GM12878 (cell line): ENCODE data around the gene GRK5. TPM values are rescaled to one million over a fixed set of nuclear protein-coding genes. Genes with fewer than 3 reads are reported as not detected.

Experiments used
- ATAC-seq: fragments of 200-7000 bp; cut with Tn5 transposase; 3 replicates; pipeline ENCODE4 v1.9.1; 2020; ENCODE audit warnings: mild to moderate bottlenecking, moderate library complexity
- BruUV-seq: library from RNA; stranded (reverse); fragments of 400-500 nt; replicated peaks from 2 replicates; lab custom pipeline; 2021; lab: Mats Ljungman, UMichigan
- CTCF ChIA-PET: fragments of 300-600 bp; sonication (Branson Sonifier 250); formaldehyde crosslinking; extraction: SDS; loops from one replicate; lab custom pipeline; 2021; ENCODE audit warnings: inconsistent platforms; lab: Yijun Ruan, JAX
- POLR2A ChIA-PET: fragments of 350-600 bp; formaldehyde crosslinking; extraction: SDS; loops from one replicate; lab custom pipeline; 2021; ENCODE audit warnings: inconsistent platforms; lab: Charles Lee
- RAD21 ChIA-PET: fragments of 300-600 bp; sonication (Branson Sonifier 250); formaldehyde crosslinking; loops from one replicate; lab custom pipeline; 2023; ENCODE audit warnings: antibody characterized with exemption; ENCODE audit not compliant: unreplicated experiment; lab: Charles Lee
- SMC1A ChIA-PET: fragments of 300-600 bp; sonication (Branson Sonifier 250); formaldehyde crosslinking; loops from one replicate; lab custom pipeline; 2023; ENCODE audit not compliant: unreplicated experiment, uncharacterized antibody; lab: Charles Lee
- DNase-seq: peaks from one replicate; pipeline ENCODE4 v3.0.0-alpha.2; 2011; ENCODE audit warnings: low read depth, low spot score
- FAIRE-seq: peaks from 3 replicates; lab custom pipeline; 2011; peaks lifted over from hg19 to GRCh38; lab: Jason Lieb, UNC
- H2AFZ ChIP-seq: 2 replicates; pipeline ENCODE4 v1.6.0; 2011; ENCODE audit warnings: low read depth, low read length, control low read depth; ENCODE audit not compliant: control insufficient read depth
- H3K27ac ChIP-seq: 2 replicates; pipeline ENCODE4 v1.5.1; 2011; ENCODE audit warnings: control low read depth; ENCODE audit not compliant: control insufficient read depth, insufficient read depth
- H3K27me3 ChIP-seq, 2 experiments: replicated peaks in 1 of 2; 2 replicates each; pipeline versions ENCODE4 v1.6.0 to v1.6.1; 2011; ENCODE audit warnings: low read length in 1 of 2; ENCODE audit not compliant: control insufficient read depth in 2 of 2, insufficient read depth in 2 of 2
- H3K36me3 ChIP-seq, 2 experiments: 2 replicates each; pipeline ENCODE4 v1.5.1; 2011; ENCODE audit warnings: low read length in 1 of 2; ENCODE audit not compliant: control insufficient read depth in 2 of 2, insufficient read depth in 2 of 2
- H3K4me1 ChIP-seq: 2 replicates; pipeline ENCODE4 v1.6.1; 2011; ENCODE audit warnings: mild to moderate bottlenecking, low read length, moderate library complexity, mixed read lengths; ENCODE audit not compliant: control insufficient read depth, insufficient read depth
- H3K4me2 ChIP-seq: 2 replicates; pipeline ENCODE4 v1.6.0; 2011; ENCODE audit warnings: control low read depth; ENCODE audit not compliant: control insufficient read depth, insufficient read depth
- H3K4me3 ChIP-seq: fragments of 200-600 bp; sonication (generic); 2 replicates; pipeline ENCODE4 v1.5.1; 2016
- H3K79me2 ChIP-seq: 2 replicates; pipeline ENCODE4 v1.6.0; 2011; ENCODE audit warnings: low read length; ENCODE audit not compliant: control insufficient read depth, insufficient read depth
- H3K9ac ChIP-seq: 2 replicates; pipeline ENCODE4 v1.8.0; 2011; ENCODE audit warnings: low read length, control low read depth, mixed read lengths; ENCODE audit not compliant: control insufficient read depth, insufficient read depth
- H3K9me3 ChIP-seq: replicated peaks from 3 replicates; pipeline ENCODE4 v1.5.1; 2011; ENCODE audit warnings: mild to moderate bottlenecking, low read length; ENCODE audit not compliant: control insufficient read depth, insufficient read depth
- H4K20me1 ChIP-seq: 2 replicates; pipeline ENCODE4 v1.6.0; 2011; ENCODE audit not compliant: control insufficient read depth, insufficient read depth
- BHLHE40 ChIP-seq, 2 experiments: fragments of 450-650 bp in 1 of 2; IDR thresholded peaks; 2 replicates each; pipeline ENCODE4 v1.6.1; 2011 to 2017; ENCODE audit warnings: low read depth in 2 of 2, borderline replicate concordance in 1 of 2, improper control_type of control experiment in 1 of 2, low read length in 1 of 2, mild to moderate bottlenecking in 1 of 2
- KDM1A ChIP-seq: fragments of 200-600 bp; sonication (generic); IDR thresholded peaks from 2 replicates; pipeline ENCODE4 v1.6.1; 2016; ENCODE audit warnings: borderline replicate concordance
- NFXL1 ChIP-seq: fragments of 450-650 bp; IDR thresholded peaks from 2 replicates; pipeline ENCODE4 v1.6.1; 2017; ENCODE audit warnings: antibody characterized with exemption, mild to moderate bottlenecking, borderline replicate concordance
- SP1 ChIP-seq: IDR thresholded peaks from one replicate; pipeline ENCODE4 v1.6.1; 2011; ENCODE audit warnings: low read depth, low read length
- TCF12 ChIP-seq: IDR thresholded peaks from 2 replicates; pipeline ENCODE4 v1.6.1; 2011; ENCODE audit warnings: low read depth, mild to moderate bottlenecking, low read length
- WGBS: methylation state at CpG from one replicate; pipeline ENCODE4 v1.1.6; 2016; ENCODE audit warnings: low lambda C conversion rate; ENCODE audit not compliant: insufficient replicate concordance, insufficient coverage; ENCODE audit errors: missing lambda C conversion rate; 5-methylcytosine and 5-hydroxymethylcytosine counted together
- in situ Hi-C: fragments of 300-500 bp; cut with MboI; formaldehyde crosslinking; loops from 9 replicates; pipeline ENCODE4 v1.14.3; 2018; ENCODE audit warnings: mixed read lengths
- intact Hi-C: fragments of 100-400 bp; cut with micrococcal nuclease; formaldehyde crosslinking; loops from one replicate; pipeline ENCODE4 v1.14.2; 2022; ENCODE audit not compliant: unreplicated experiment
- polyA plus RNA-seq, 11 experiments: library from polyadenylated mRNA; depleted of rRNA in 4 of 11; unstranded in 6 of 11; stranded (reverse) in 5 of 11; fragments of >200 nt; fragmentation: Nextera tagmentation in 4 of 11; fragmentation: Illumina TruSeq in 1 of 11; extraction: Ambion mirVana in 4 of 11; extraction: Trizol in 1 of 11; gene quantifications; 1 replicate in 1 of 11; 2 replicates in 10 of 11; pipeline versions ENCODE4 v1.2.1 to v1.2.3, GENCODE V29; 2011 to 2016; ENCODE audit warnings: inconsistent platforms in 2 of 11, missing spikeins in 2 of 11, low read depth in 1 of 11
- total RNA-seq, 4 experiments: library from RNA; depleted of rRNA in 3 of 4; stranded (reverse); fragments of >200 nt in 3 of 4; fragmentation: Illumina TruSeq in 1 of 4; extraction: Trizol in 1 of 4; gene quantifications; 2 replicates each; pipeline versions ENCODE4 v1.2.1 to v1.2.3, GENCODE V29; 2013 to 2021
- TF ChIP-seq, protein P1 (sequence below): fragments of 450-650 bp; IDR thresholded peaks from 2 replicates; pipeline ENCODE4 v1.6.1; 2014; ENCODE audit warnings: mild to moderate bottlenecking

The GRK5 gene
- total and polyA plus RNA-seq, 10 of the 15 experiments (the other 5 are each of a cell fraction or from before 2014, with no cell fraction given), result 0.11 to 22.1 (median 10.0) TPM

DNA sequence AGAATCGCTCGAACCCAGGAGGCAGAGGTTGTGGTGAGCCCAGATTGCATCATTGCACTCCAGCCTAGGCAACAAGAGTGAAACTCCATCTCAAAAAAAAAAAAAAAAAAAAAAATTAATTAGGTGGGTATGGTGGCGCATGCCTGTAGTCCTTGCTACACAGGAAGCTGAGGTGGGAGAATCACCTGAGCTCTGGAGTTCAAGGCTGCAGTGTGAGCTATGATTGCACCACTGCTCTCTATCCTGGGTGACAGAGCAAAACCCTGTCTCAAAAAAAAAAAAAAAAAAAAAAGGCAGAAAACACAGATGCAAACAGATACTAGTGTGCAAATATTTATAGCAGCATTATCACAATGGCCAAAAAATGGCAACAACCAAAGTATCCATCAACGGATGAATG, 200.7 kb downstream of the GRK5 start (continued):
- TF ChIP-seq BHLHE40 (IDR thresholded peaks at IDR 0.05; ENCODE audit: borderline replicate concordance in 1 of 2, low read depth in 2 of 2, low read length in 1 of 2), result no peak

DNA sequence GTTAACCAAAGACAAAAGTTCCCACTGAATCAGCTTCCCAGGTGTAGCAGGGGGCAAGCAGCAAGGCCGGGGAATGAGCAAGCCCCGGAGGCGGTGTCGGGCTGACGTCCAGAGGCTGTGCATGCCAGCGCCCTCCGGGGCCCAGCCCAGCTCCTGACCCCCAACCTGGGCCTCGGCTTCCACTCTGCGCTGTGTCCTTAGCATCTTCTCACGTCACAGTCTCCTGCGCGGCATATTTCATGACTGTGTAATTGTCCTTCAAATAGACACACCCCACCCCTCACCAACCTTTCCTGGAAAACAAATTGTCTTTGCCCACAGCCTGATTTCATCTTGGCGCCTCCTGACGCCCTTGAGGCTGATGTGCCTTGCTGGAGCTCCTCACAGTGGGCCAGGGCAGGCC, 201.6 kb downstream of the GRK5 start:
- no peak for ATAC-seq
- ChIA-PET SMC1A (no interaction called here), RAD21 (no interaction called here), POLR2A (no interaction called here), CTCF (no interaction called here)
- Histone ChIP-seq H3K27me3 (no peaks in the 10 kb centered on the region), H3K79me2 (no peaks in the 10 kb centered on the region), H3K4me1 (peaks cover 7% of the 10 kb centered on the region; the same call in 1 of the 2 replicates), H2AFZ (no peak overlapping the region), H3K27ac (no peak overlapping the region), H3K36me3 (peaks cover 0 to 2% of the 10 kb centered on the region in 2 experiments; a peak in 1 of 4 replicates), H4K20me1 (no peaks in the 10 kb centered on the region), H3K4me3 (no peak overlapping the region), H3K9me3 (no peaks in the 10 kb centered on the region)
- 96% methylated on average over 14 of the region's 14 CpGs for WGBS
- no peak for FAIRE-seq
- TF ChIP-seq, protein P1, sequence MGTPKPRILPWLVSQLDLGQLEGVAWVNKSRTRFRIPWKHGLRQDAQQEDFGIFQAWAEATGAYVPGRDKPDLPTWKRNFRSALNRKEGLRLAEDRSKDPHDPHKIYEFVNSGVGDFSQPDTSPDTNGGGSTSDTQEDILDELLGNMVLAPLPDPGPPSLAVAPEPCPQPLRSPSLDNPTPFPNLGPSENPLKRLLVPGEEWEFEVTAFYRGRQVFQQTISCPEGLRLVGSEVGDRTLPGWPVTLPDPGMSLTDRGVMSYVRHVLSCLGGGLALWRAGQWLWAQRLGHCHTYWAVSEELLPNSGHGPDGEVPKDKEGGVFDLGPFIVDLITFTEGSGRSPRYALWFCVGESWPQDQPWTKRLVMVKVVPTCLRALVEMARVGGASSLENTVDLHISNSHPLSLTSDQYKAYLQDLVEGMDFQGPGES, result no peak
- no peak for TF ChIP-seq TCF12
- TF ChIP-seq KDM1A, result no peak
- TF ChIP-seq NFXL1, result no peak
- TF ChIP-seq SP1, result no peak
- TF ChIP-seq, all 136 proteins: peak for 0
- DNase-seq, result no peak
- intact Hi-C loops (no loop called here), in situ Hi-C loops (no loop called here)
- H3K9ac ChIP-seq, result no peak overlapping the region
- BruUV-seq, result no TSS peak
- H3K4me2 ChIP-seq, result no peak overlapping the region
